H54 (cell line): Measurements from ENCODE around the gene KIAA1671.
A peak's percentile ranks its signal among the peaks of the same experiment; 100 is the strongest.
"Not testable (repeated sequence)": the region's sequence is repeated elsewhere in the genome, so short reads cannot be mapped to it uniquely, and the experiment has no call there.

ENCODE experiments used
- DNase-seq: peaks from one replicate; pipeline ENCODE4 v3.0.0; 2011; ENCODE audit warnings: low spot score, mixed read lengths; ENCODE audit not compliant: insufficient read length
- FAIRE-seq: peaks from 3 replicates; lab custom pipeline; 2011; peaks lifted over from hg19 to GRCh38; lab: Jason Lieb, UNC
- POLR2A ChIP-seq: IDR thresholded peaks from 2 replicates; pipeline ENCODE4 v1.6.1; 2011; ENCODE audit warnings: low read depth, mild to moderate bottlenecking, low read length

KIAA1671 gene

DNA sequence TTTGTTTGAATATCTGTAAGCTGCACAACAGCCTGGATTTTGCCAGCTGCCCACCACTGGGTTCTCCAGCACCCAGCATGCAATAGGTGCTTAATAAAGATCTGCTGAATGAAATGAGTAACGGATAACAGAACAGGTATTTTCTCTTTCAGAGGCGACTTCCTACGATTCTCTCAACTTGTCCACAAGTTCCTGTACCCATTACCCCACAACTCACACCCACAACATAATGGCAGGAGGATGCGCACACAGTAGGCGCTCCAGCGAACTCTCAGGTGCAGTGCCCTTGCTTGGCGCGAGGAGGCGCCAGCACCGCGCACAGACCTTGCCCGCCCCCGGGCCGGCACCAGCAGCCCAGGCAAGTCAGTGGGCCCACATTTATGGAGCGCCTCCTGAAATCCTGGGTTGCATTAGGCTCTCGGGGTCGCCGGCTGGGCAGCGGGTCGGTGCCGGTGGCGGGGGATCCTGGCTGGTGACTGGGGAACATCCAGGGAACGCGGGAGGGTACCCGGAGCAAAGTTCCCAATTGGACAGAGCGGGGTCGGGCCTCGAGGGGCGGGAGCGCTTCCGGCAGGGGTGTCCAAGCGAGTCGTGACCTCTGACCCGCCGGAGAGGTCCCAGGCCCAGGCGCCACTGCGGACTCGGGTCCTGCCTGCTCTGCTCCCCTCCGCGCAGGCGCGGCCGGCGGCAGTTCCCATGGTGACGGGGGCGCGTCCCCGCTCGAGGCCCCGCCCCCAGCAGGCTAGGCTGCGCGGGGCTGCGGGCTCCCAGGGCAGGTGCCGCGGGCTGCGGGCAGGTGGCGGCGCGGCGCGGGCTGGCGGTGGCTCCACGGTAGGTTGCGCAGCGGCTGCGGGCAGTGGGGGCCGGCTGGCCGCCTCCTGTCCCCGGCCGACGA is at the start of gene KIAA1671:
TSS of gene KIAA1671 (plus strand) at position 775 of the 895 bp plus-strand sequence. CDS start 75,284 bp downstream, outside the sequence.
- DNase-seq (peak; percentile 77), FAIRE-seq (no peak)
- TF ChIP-seq POLR2A: peak; percentile 70

DNA sequence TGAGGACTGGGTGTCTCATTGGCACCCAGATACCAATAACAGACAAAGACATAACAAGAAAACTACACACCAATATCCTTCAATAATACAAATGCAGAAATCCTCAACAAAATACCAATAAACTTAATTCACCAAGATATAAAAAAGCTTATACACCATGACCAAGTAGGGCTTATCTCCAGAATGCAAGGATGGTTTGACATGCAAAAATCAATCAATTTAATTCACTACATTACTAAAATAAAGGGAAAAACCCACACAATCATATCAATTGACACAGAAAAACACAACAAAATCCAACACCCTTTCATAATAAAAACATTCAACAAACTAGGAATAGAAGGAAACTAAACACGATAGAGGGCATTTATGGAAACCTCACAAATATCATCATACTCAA is 46.6 kb upstream of the KIAA1671 start:
- no peak for DNase-seq
- FAIRE-seq: no peak
- no peak for TF ChIP-seq POLR2A

DNA sequence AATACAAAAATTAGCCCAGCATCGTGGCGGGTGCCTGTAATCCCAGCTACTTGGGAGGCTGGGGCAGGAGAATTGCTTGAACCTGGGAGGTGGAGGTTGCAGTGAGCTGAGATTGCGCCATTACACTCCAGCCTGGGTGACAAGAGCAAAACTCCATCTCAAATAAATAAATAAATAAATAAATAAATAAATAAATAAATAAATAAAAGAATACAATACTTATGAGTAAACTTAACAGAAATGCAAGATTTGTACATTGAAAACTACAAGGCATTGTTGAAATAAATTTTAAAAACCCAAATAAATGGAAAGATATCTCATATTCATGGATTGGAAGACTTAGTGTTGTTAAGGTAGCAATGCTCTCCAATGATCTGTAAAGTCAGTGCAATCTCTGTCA is 45.4 kb upstream of the KIAA1671 start:
- FAIRE-seq, DNase-seq: not testable (repeated sequence)

DNA sequence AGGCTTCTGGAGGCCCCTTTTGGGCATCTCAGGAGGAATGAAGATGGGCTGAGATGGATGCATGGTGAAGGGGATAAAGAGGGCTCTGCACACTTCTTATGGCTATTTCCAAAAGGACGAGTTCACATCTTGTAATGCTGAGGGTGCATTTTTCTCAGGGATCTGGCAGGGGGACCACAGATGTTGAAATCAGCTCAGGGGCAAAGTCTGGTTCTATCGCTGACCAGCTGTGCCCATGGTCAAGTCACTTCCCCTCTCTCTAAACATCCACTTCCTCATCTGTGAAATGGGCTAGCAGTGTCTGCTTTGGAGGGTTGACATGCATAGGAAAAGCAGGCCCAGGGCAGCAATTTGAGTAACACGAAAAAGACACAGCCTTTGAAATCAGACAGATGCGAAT is 32.5 kb upstream of the KIAA1671 start:
- no peak for TF ChIP-seq POLR2A
- DNase-seq (no peak), FAIRE-seq (no peak)

DNA sequence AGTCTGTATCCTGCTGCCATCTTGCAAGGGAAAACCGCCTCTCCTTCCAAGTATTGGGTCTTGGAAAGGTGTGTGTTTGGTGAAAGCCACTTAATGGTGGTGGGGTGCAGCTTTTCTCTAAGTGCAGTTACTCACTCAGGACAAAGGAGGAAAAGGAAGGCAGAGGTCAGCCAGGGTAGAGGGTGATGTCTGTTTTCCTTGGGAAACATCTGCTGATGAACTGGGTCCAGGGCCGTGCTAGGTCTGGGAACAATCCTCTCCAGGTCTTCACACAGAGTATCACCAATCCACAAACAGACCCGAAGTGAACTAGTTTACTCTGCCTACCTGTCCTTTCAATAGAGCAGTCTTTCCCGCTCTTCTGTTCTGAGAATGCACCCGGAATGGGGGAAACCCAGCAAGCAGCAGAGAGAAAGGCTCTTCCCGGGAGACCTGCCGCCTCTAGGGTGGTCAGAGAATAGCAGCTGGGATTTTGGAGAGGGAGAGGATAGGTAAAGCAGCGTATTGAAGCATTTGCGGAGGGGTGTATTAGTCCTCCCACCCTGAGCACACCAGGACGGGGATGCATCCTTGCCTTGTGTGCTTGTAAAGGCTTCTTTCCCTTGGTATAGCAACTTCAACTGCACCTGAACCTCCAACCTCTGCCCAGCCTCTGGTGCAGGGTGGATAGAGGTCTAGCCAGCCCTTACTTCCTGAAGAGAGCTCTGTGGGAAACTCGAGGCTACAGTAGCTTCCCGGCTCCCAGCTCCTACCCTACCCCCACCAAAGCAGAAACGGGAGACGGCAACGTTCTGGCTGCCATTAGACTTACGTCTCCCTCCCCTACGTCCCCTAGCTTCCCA is 26.7 kb upstream of the KIAA1671 start:
- FAIRE-seq (no peak), DNase-seq (no peak)
- TF ChIP-seq POLR2A: no peak

DNA sequence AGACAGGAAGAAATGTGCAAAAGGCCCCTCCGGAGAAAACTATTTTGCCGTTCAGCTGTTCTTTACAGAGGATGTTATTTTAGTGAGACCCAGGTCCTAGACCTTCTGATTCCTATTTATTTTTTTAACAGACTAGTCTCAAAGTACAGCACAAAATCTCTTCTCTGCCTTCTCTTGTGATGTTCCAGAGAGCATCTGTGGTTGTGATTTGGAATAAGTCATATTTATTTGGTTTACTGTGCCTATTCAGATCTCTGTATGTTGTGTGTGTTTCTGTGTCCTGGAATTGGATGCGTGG is 26.1 kb upstream of the KIAA1671 start:
- DNase-seq: no peak
- TF ChIP-seq POLR2A: no peak
- no peak for FAIRE-seq

DNA sequence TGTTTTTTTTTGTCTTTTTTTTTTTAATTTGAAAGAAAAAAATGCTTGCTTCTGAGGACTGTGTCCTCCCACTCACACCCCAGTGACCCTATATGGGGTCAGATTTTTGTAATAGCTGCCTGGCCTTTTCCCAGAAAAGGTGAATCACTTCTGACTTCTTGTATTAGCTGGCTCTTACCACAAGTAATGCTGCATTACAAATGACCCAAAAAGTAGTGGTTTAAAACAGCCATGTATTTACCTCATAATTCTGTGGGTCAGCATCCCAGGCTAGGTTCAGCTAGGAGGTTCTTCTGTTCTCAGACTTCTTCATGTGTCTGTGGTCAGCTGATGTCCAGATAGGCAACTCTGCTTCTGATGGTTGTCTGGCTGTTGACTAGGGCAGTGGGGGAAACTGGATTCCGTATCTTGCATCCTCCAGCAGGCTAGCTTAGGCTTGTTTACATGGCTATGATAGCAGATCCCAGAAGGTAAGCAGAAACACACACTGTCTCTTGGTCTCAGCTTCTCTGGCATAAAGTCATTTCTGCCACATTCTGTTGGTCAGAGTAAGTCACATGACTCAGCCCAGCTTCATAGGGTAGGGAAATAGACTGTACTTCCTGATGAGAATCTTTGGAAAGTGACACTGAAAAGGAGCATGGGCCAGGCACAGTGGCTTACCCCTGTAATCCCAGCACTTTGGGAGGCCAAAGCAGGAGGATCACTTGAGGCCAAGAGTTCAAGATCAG is 25.5 kb upstream of the KIAA1671 start:
- no peak for DNase-seq
- TF ChIP-seq POLR2A: no peak
- FAIRE-seq: no peak

DNA sequence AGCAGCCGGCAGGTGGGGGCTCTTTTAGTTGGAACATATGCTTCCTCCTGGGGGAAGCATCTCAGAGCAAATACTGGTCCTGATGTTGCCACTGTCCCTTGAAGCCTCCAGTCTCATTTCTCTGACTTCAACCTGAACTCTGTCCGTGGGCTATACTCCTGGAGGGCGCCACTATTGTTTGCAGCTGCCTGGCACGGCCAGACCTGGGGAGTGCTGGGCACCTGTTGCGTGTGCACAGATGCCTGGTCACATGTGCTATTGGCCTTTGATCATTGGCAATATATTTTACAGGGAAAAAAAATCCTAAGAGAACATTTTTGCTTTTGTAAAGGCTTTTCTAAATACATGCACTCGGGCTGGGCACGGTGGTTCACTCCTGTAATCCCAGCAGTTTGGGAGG is 24.2 kb upstream of the KIAA1671 start:
- DNase-seq: no peak
- no peak for FAIRE-seq

DNA sequence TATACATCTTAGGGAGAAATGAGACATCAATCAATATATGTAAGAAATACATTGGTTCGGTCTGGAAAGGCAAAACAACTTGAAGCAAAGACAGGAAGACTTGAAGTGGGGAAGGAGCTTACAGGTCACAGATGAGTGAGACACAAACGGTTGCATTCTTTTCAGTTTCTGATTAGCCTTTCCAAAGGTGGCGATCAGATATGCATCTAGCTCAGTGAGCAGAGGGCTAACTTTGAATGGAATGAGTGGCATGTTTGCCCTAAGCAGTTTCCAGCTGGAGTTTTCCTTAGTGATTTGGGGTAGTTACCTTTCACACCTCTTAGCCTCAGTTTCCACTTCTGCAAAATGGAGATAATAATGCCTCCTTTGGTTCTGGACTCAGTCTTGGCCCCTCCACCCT is 21.8 kb upstream of the KIAA1671 start:
- no peak for TF ChIP-seq POLR2A
- DNase-seq: no peak
- FAIRE-seq: no peak

More for the DNA sequence above, 24.2 kb upstream of the KIAA1671 start:
- TF ChIP-seq POLR2A: no peak

DNA sequence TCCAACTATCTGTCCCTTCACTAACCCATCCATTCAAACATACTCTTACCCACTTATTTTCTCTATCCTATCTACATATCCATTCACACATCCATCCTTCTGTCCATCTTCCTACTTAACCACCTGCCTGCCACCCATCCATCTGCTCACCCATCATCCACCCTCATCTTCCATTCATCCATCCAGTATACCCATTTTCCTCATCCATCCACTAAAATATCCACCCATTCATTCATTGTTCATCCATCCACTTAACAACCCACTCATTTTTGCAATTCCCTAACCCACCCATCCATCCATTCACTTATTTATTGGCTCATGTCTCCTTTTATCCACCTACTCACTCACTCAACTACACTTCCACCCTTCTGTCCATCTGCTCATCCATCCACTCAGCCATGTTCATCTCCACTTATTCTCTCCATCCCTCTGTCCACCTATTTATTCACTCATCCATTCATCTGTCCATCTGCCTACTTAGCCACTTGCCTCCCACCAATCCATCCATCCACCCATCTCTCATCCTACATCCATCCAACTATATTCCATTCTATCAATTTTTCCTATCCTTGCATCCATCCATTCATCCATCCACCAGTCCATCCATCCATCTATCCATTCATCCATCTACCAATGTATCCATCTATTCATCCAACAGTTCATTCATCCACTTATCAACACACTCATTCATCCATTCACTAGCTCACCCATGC is 16.6 kb upstream of the KIAA1671 start:
- no peak for DNase-seq
- TF ChIP-seq POLR2A: no peak
- FAIRE-seq: no peak

DNA sequence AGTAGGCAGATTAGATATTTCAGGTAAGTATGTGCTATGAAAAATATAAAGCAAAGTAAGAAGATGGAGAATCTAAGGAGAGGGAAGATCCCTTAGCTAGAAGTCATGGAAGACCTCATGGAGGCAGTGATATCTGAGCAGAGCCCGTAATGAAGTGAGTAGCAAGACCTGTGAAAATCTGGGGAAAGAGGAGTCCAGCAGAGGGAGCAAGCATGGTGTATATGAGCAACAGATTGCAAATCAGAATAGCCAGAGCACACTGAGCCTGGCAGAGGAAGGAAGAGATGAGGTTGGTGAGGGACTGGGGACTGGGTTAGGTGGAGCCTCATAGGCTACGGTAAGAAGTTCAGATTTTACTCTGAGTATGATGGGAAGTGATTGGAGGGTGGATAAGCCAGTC is 15.4 kb upstream of the KIAA1671 start:
- FAIRE-seq (peak; percentile 58), DNase-seq (no peak)
- TF ChIP-seq POLR2A: no peak

DNA sequence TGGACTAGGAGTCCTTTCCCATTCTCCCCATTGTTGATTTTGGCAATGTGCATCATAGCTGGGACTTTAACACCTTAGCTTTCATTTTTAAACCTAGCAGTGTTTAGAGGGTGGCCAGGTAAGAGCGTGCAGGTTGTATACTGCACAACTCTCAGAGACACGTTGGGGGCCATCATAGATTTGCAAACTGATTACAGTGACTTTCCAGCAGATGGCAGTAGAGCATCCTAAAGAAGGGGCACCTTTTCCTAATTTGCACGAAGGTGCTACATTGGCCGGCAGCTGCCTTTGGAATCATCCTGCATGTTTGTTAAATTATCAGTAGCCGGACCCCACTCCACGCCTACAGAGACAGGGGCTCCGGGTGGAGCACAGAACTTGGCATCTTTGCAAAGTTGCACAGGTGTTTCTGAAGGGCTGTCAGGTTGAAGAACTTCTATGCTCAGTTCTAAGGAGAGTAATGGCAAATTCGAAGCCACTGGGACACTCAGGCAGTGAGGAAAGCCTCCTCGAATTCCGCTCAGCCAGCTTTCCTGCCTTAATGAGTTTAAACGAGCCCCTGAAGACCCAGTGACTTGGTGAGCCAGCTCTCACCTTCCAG is 13.7 kb upstream of the KIAA1671 start:
- TF ChIP-seq POLR2A: no peak
- peak; percentile 62 for FAIRE-seq
- no peak for DNase-seq

DNA sequence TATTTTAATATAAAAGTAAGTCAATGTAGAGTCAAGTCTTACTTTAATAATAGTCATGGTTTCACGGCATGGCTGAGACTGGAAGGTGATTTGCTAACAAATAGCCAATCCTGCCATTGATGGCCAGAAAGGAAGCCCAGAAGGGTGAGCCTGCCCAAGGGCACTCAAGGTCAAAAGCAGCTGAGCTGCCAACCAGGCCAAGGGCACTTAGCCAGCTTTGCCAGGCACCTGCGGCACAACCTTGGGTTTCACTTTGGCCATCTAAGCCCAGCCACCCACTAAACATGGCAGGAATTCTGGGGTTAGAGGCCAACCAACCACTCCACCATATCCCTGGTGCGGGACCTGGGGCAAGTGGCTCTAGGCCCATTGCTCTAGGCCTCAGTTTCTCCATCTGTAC is 10.2 kb upstream of the KIAA1671 start:
- FAIRE-seq: no peak
- no peak for TF ChIP-seq POLR2A
- no peak for DNase-seq
